GM21515 (cell line): ENCODE data around the gene LCE2A.

Experiments used
- ATAC-seq: cut with Tn5 transposase; IDR thresholded peaks from one replicate; pipeline ENCODE4 v1.9.1; 2021; ENCODE audit not compliant: unreplicated experiment

LCE2A gene

GRCh38 chr1:152741656-152742055 lies 43.5 kb downstream of the LCE2A start:
- no peak for ATAC-seq

- ATAC-seq, result no peak
Observed at GRCh38 chr1:152743371-152744145, 45.4 kb downstream of the LCE2A start.

GRCh38 chr1:152745289-152745704 lies 47.2 kb downstream of the LCE2A start:
- ATAC-seq, result no peak

GRCh38 chr1:152745765-152746444 lies 47.8 kb downstream of the LCE2A start:
- ATAC-seq, result no peak

GRCh38 chr1:152747831-152748230 lies 49.7 kb downstream of the LCE2A start:
- ATAC-seq, result no peak
